ENCODE results near the gene IGLL5. TPM values are rescaled to one million over a fixed set of nuclear protein-coding genes. Genes with fewer than 3 reads are reported as not detected.

The IGLL5 gene
- total RNA-seq, 6 experiments from 2014 or later, result not detected

GRCh38 chr22:22883090-22883727, 4.4 kb upstream of the IGLL5 start:
- Mint-ChIP-seq H3K4me1 (ENCODE audit: low read depth) (no peaks in the 10 kb centered on the region), H3K9me3 (no peaks in the 10 kb centered on the region), H3K27ac (no peak overlapping the region), H3K27me3 (ENCODE audit: insufficient read depth) (peaks cover 26% of the 10 kb centered on the region), H3K36me3 (ENCODE audit: low read depth) (no peaks in the 10 kb centered on the region), H3K4me3 (no peak overlapping the region)
- TF ChIP-seq CTCF (IDR thresholded peaks at IDR 0.05), result no peak
- DNase-seq, result no peak

- H3K4me3 Mint-ChIP-seq, result no peak overlapping the region
- no peak overlapping the region for H3K27ac Mint-ChIP-seq
- no peaks in the 10 kb centered on the region for H3K4me1 Mint-ChIP-seq (ENCODE audit: low read depth)
- no peaks in the 10 kb centered on the region for H3K9me3 Mint-ChIP-seq
- no peaks in the 10 kb centered on the region for H3K36me3 Mint-ChIP-seq (ENCODE audit: low read depth)
- TF ChIP-seq CTCF (IDR thresholded peaks at IDR 0.05), result peak; percentile 80
- DNase-seq, result peak; percentile 56
- H3K27me3 Mint-ChIP-seq (ENCODE audit: insufficient read depth), result peaks cover 28% of the 10 kb centered on the region
These were observed 3.4 kb upstream of the IGLL5 start for GRCh38 chr22:22884010-22884887.

- TF ChIP-seq CTCF (IDR thresholded peaks at IDR 0.05), result no peak
- no peaks in the 10 kb centered on the region for H3K9me3 Mint-ChIP-seq
- H3K27me3 Mint-ChIP-seq (ENCODE audit: insufficient read depth), result peaks cover 25% of the 10 kb centered on the region
- H3K36me3 Mint-ChIP-seq (ENCODE audit: low read depth), result no peaks in the 10 kb centered on the region
- H3K27ac Mint-ChIP-seq, result no peak overlapping the region
- no peak overlapping the region for H3K4me3 Mint-ChIP-seq
- H3K4me1 Mint-ChIP-seq (ENCODE audit: low read depth), result no peaks in the 10 kb centered on the region
- DNase-seq, result no peak
These were observed 2.5 kb upstream of the IGLL5 start for GRCh38 chr22:22884888-22885840.

- TF ChIP-seq CTCF (IDR thresholded peaks at IDR 0.05), result no peak
- H3K36me3 Mint-ChIP-seq (ENCODE audit: low read depth), result no peaks in the 10 kb centered on the region
- H3K4me3 Mint-ChIP-seq, result no peak overlapping the region
- no peaks in the 10 kb centered on the region for H3K9me3 Mint-ChIP-seq
- H3K4me1 Mint-ChIP-seq (ENCODE audit: low read depth), result no peaks in the 10 kb centered on the region
- DNase-seq, result no peak
- H3K27ac Mint-ChIP-seq, result no peak overlapping the region
- peaks cover 16% of the 10 kb centered on the region for H3K27me3 Mint-ChIP-seq (ENCODE audit: insufficient read depth)
These were observed 1.1 kb upstream of the IGLL5 start for GRCh38 chr22:22886546-22886945.

GRCh38 chr22:22888571-22889353, 1.1 kb downstream of the IGLL5 start:
- Mint-ChIP-seq H3K9me3 (no peaks in the 10 kb centered on the region), H3K27ac (no peak overlapping the region), H3K36me3 (ENCODE audit: low read depth) (no peaks in the 10 kb centered on the region), H3K4me1 (ENCODE audit: low read depth) (no peaks in the 10 kb centered on the region), H3K27me3 (ENCODE audit: insufficient read depth) (peaks cover 15% of the 10 kb centered on the region), H3K4me3 (no peak overlapping the region)
- DNase-seq, result no peak
- no peak for TF ChIP-seq CTCF (IDR thresholded peaks at IDR 0.05)
